ENCODE results near the gene ZNF618. TPM values are rescaled to one million over a fixed set of nuclear protein-coding genes. Genes with fewer than 3 reads are reported as not detected.

The ZNF618 gene
- total RNA-seq, 1 experiment from 2014 or later = 22.0 TPM

- ATAC-seq = no peak
- Mint-ChIP-seq H3K4me1 (0 out of 2 replicates have a peak, but pooled peaks cover 3% of the 10 kb centered on the region), H3K27me3 (ENCODE audit: low read depth) (no peaks in the 10 kb centered on the region), H3K27ac (no peak overlapping the region), H3K36me3 (peaks cover 18% of the 10 kb centered on the region), H3K4me3 (no peak overlapping the region), H3K9me3 (no peaks in the 10 kb centered on the region)
- POLR2A ChIA-PET = no interaction called here
- CTCF ChIA-PET = no interaction called here
- DNase-seq (ENCODE audit: low spot score) = no peak
- TF ChIP-seq ATF1 (CRISPR knock-in tag; IDR thresholded peaks at IDR 0.05) (no peak), ESRRA (CRISPR knock-in tag; IDR thresholded peaks at IDR 0.05; ENCODE audit: borderline replicate concordance) (no peak), E2F1 (CRISPR knock-in tag; IDR thresholded peaks at IDR 0.05) (no peak), ZBTB43 (CRISPR knock-in tag; IDR thresholded peaks at IDR 0.05) (no peak), ZNF219 (CRISPR knock-in tag; IDR thresholded peaks at IDR 0.05; ENCODE audit: borderline replicate concordance) (no peak), PRRX2 (CRISPR knock-in tag; IDR thresholded peaks at IDR 0.05) (no peak), ZBTB21 (CRISPR knock-in tag; IDR thresholded peaks at IDR 0.05; ENCODE audit: borderline replicate concordance) (no peak), ZNF232 (CRISPR knock-in tag; IDR thresholded peaks at IDR 0.05) (no peak), RELA (CRISPR knock-in tag; IDR thresholded peaks at IDR 0.05; ENCODE audit: borderline replicate concordance) (no peak)
Measured at GRCh38 chr9:114051281-114051680, 175.2 kb downstream of the ZNF618 start.

- no peak overlapping the region for H3K4me3 Mint-ChIP-seq
- ChIA-PET POLR2A (no interaction called here), CTCF (no interaction called here)
Measured at GRCh38 chr9:114051706-114052105, 175.6 kb downstream of the ZNF618 start.

More at GRCh38 chr9:114051706-114052105, 175.6 kb downstream of the ZNF618 start:
- Mint-ChIP-seq H3K4me1 (0 out of 2 replicates have a peak, but pooled peaks cover 3% of the 10 kb centered on the region), H3K27me3 (ENCODE audit: low read depth) (no peaks in the 10 kb centered on the region), H3K36me3 (peaks cover 18% of the 10 kb centered on the region), H3K27ac (no peak overlapping the region), H3K9me3 (no peaks in the 10 kb centered on the region)
- DNase-seq (ENCODE audit: low spot score) = no peak
- no peak for ATAC-seq
- TF ChIP-seq, protein P1, sequence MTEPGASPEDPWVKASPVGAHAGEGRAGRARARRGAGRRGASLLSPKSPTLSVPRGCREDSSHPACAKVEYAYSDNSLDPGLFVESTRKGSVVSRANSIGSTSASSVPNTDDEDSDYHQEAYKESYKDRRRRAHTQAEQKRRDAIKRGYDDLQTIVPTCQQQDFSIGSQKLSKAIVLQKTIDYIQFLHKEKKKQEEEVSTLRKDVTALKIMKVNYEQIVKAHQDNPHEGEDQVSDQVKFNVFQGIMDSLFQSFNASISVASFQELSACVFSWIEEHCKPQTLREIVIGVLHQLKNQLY (CRISPR knock-in tag; IDR thresholded peaks at IDR 0.05) = no peak
- TF ChIP-seq ETV6 (CRISPR knock-in tag; IDR thresholded peaks at IDR 0.05) (no peak), JAZF1 (CRISPR knock-in tag; IDR thresholded peaks at IDR 0.05) (no peak), EMX1 (CRISPR knock-in tag; IDR thresholded peaks at IDR 0.05) (no peak), E2F1 (CRISPR knock-in tag; IDR thresholded peaks at IDR 0.05) (no peak), GRHL2 (CRISPR knock-in tag; IDR thresholded peaks at IDR 0.05; ENCODE audit: insufficient replicate concordance, severe bottlenecking) (no peak), ZNF263 (CRISPR knock-in tag; IDR thresholded peaks at IDR 0.05; ENCODE audit: low read depth) (no peak), PRRX2 (CRISPR knock-in tag; IDR thresholded peaks at IDR 0.05) (no peak)
- TF ChIP-seq, protein P2, sequence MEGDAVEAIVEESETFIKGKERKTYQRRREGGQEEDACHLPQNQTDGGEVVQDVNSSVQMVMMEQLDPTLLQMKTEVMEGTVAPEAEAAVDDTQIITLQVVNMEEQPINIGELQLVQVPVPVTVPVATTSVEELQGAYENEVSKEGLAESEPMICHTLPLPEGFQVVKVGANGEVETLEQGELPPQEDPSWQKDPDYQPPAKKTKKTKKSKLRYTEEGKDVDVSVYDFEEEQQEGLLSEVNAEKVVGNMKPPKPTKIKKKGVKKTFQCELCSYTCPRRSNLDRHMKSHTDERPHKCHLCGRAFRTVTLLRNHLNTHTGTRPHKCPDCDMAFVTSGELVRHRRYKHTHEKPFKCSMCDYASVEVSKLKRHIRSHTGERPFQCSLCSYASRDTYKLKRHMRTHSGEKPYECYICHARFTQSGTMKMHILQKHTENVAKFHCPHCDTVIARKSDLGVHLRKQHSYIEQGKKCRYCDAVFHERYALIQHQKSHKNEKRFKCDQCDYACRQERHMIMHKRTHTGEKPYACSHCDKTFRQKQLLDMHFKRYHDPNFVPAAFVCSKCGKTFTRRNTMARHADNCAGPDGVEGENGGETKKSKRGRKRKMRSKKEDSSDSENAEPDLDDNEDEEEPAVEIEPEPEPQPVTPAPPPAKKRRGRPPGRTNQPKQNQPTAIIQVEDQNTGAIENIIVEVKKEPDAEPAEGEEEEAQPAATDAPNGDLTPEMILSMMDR (IDR thresholded peaks at IDR 0.05) = no peak
